Measurements from ENCODE around the gene PRRG2.
A peak's percentile ranks its signal among the peaks of the same experiment; 100 is the strongest.

The PRRG2 gene

GRCh38 chr19:49580264-49581006 is 681 bp upstream of the PRRG2 start, which contains the start of gene NOSIP:
TSS of gene NOSIP (minus strand) at chr19:49580556. CDS start at chr19:49560691, 19,865 bp downstream.
- H3K27ac ChIP-seq (ENCODE audit: low read depth, low read length): 0 out of 2 replicates have a peak within 1 kb of the TSS, but pooled peaks have one; percentile 15

GRCh38 chr19:49583239-49583638 is 2.1 kb downstream of the PRRG2 start:
- H3K79me2 ChIP-seq (ENCODE audit: control insufficient read depth, low read length): peaks cover 20% of the 10 kb centered on the region
- H3K27ac ChIP-seq (ENCODE audit: low read depth, low read length): no peak overlapping the region
- 0 out of 2 replicates have a peak, but pooled peaks cover 3% of the 10 kb centered on the region for H3F3A ChIP-seq (ENCODE audit: control insufficient read depth, insufficient read depth)
- H3K27me3 ChIP-seq (ENCODE audit: control insufficient read depth, low read length): peaks cover under 1% of the 10 kb centered on the region; the same call in 1 of the 2 replicates
- H3K4me1 ChIP-seq (ENCODE audit: control insufficient read depth, low read length): peaks cover 16% of the 10 kb centered on the region
- H4K20me1 ChIP-seq (ENCODE audit: control insufficient read depth, insufficient read depth, low read depth, low read length): no peaks in the 10 kb centered on the region
- no peak for TF ChIP-seq EZH2phosphoT487 (IDR thresholded peaks at IDR 0.05; ENCODE audit: borderline replicate concordance, low read length)
- H3K9me2 ChIP-seq (replicated peaks; ENCODE audit: control insufficient read depth, low read length): no peaks in the 10 kb centered on the region
- H3K36me3 ChIP-seq (ENCODE audit: control insufficient read depth, low read length): no peaks in the 10 kb centered on the region
- H3K4me2 ChIP-seq (ENCODE audit: low read length): no peak overlapping the region
- H3K9me3 ChIP-seq (ENCODE audit: control insufficient read depth, insufficient read depth, low read length): no peaks in the 10 kb centered on the region
- H3K4me3 ChIP-seq (ENCODE audit: low read length): no peak overlapping the region

More at GRCh38 chr19:49580264-49581006, 681 bp upstream of the PRRG2 start, which contains the start of gene NOSIP:
- Histone ChIP-seq H3K4me3 (ENCODE audit: low read length) (peak within 1 kb of the TSS; percentile 89), H3K9me2 (replicated peaks; ENCODE audit: control insufficient read depth, low read length) (no peaks in the 10 kb centered on the region), H3K27me3 (ENCODE audit: control insufficient read depth, low read length) (no peaks in the 10 kb centered on the region), H3K79me2 (ENCODE audit: control insufficient read depth, low read length) (peaks cover 37% of the 10 kb centered on the region), H3K36me3 (ENCODE audit: control insufficient read depth, low read length) (peaks cover 6% of the 10 kb centered on the region), H3K4me2 (ENCODE audit: low read length) (peak within 1 kb of the TSS; percentile 71), H3K9me3 (ENCODE audit: control insufficient read depth, insufficient read depth, low read length) (no peaks in the 10 kb centered on the region), H4K20me1 (ENCODE audit: control insufficient read depth, insufficient read depth, low read depth, low read length) (no peaks in the 10 kb centered on the region), H3F3A (ENCODE audit: control insufficient read depth, insufficient read depth) (0 out of 2 replicates have a peak, but pooled peaks cover 3% of the 10 kb centered on the region), H3K4me1 (ENCODE audit: control insufficient read depth, low read length) (peaks cover 16% of the 10 kb centered on the region)
- no peak for TF ChIP-seq CTCF (IDR thresholded peaks at IDR 0.05; ENCODE audit: low read depth, low read length, poor library complexity, severe bottlenecking)
- no peak for TF ChIP-seq EZH2phosphoT487 (IDR thresholded peaks at IDR 0.05; ENCODE audit: borderline replicate concordance, low read length)

GRCh38 chr19:49585023-49585422 is 3.9 kb downstream of the PRRG2 start:
- Histone ChIP-seq H4K20me1 (ENCODE audit: control insufficient read depth, insufficient read depth, low read depth, low read length) (no peaks in the 10 kb centered on the region), H3K36me3 (ENCODE audit: control insufficient read depth, low read length) (no peaks in the 10 kb centered on the region), H3K9me2 (replicated peaks; ENCODE audit: control insufficient read depth, low read length) (no peaks in the 10 kb centered on the region), H3K4me2 (ENCODE audit: low read length) (no peak overlapping the region), H3K9me3 (ENCODE audit: control insufficient read depth, insufficient read depth, low read length) (no peaks in the 10 kb centered on the region), H3K79me2 (ENCODE audit: control insufficient read depth, low read length) (peaks cover 3% of the 10 kb centered on the region), H3K4me1 (ENCODE audit: control insufficient read depth, low read length) (peaks cover 11% of the 10 kb centered on the region), H3K4me3 (ENCODE audit: low read length) (no peak overlapping the region), H3K27ac (ENCODE audit: low read depth, low read length) (no peak overlapping the region), H3K27me3 (ENCODE audit: control insufficient read depth, low read length) (peaks cover 4% of the 10 kb centered on the region; the same call in 1 of the 2 replicates), H3F3A (ENCODE audit: control insufficient read depth, insufficient read depth) (peaks cover 4% of the 10 kb centered on the region; the same call in 1 of the 2 replicates)
- no peak for TF ChIP-seq CTCF (IDR thresholded peaks at IDR 0.05; ENCODE audit: low read depth, low read length, poor library complexity, severe bottlenecking)
- TF ChIP-seq EZH2phosphoT487 (IDR thresholded peaks at IDR 0.05; ENCODE audit: borderline replicate concordance, low read length): no peak

- Histone ChIP-seq H3K4me1 (ENCODE audit: control insufficient read depth, low read length) (peaks cover 10% of the 10 kb centered on the region), H3K79me2 (ENCODE audit: control insufficient read depth, low read length) (peaks cover 13% of the 10 kb centered on the region), H3K4me2 (ENCODE audit: low read length) (no peak overlapping the region)
Measured at GRCh38 chr19:49587227-49587626, 6.1 kb downstream of the PRRG2 start.

More at GRCh38 chr19:49587227-49587626, 6.1 kb downstream of the PRRG2 start:
- Histone ChIP-seq H4K20me1 (ENCODE audit: control insufficient read depth, insufficient read depth, low read depth, low read length) (no peaks in the 10 kb centered on the region), H3K27me3 (ENCODE audit: control insufficient read depth, low read length) (peaks cover 4% of the 10 kb centered on the region; the same call in 1 of the 2 replicates), H3K9me3 (ENCODE audit: control insufficient read depth, insufficient read depth, low read length) (no peaks in the 10 kb centered on the region), H3K27ac (ENCODE audit: low read depth, low read length) (no peak overlapping the region), H3F3A (ENCODE audit: control insufficient read depth, insufficient read depth) (peaks cover 16% of the 10 kb centered on the region), H3K9me2 (replicated peaks; ENCODE audit: control insufficient read depth, low read length) (no peaks in the 10 kb centered on the region), H3K36me3 (ENCODE audit: control insufficient read depth, low read length) (peaks cover 11% of the 10 kb centered on the region), H3K4me3 (ENCODE audit: low read length) (no peak overlapping the region)
- no peak for TF ChIP-seq EZH2phosphoT487 (IDR thresholded peaks at IDR 0.05; ENCODE audit: borderline replicate concordance, low read length)
- no peak for TF ChIP-seq CTCF (IDR thresholded peaks at IDR 0.05; ENCODE audit: low read depth, low read length, poor library complexity, severe bottlenecking)

Measured in DOHH2 (cell line).